GM12878 (cell line): ENCODE measurements around the gene STX16. TPM values are rescaled to one million over a fixed set of nuclear protein-coding genes. Genes with fewer than 3 reads are reported as not detected.
"Not testable (repeated sequence)": the region's sequence is repeated elsewhere in the genome, so short reads cannot be mapped to it uniquely, and the experiment has no call there.

ENCODE experiments used
- ATAC-seq: fragments of 200-7000 bp; cut with Tn5 transposase; 3 replicates; pipeline ENCODE4 v1.9.1; 2020; ENCODE audit warnings: mild to moderate bottlenecking, moderate library complexity
- BruUV-seq: library from RNA; stranded (reverse); fragments of 400-500 nt; replicated peaks from 2 replicates; lab custom pipeline; 2021; lab: Mats Ljungman, UMichigan
- CTCF ChIA-PET: fragments of 300-600 bp; sonication (Branson Sonifier 250); formaldehyde crosslinking; extraction: SDS; loops from one replicate; lab custom pipeline; 2021; ENCODE audit warnings: inconsistent platforms; lab: Yijun Ruan, JAX
- POLR2A ChIA-PET: fragments of 350-600 bp; formaldehyde crosslinking; extraction: SDS; loops from one replicate; lab custom pipeline; 2021; ENCODE audit warnings: inconsistent platforms; lab: Charles Lee
- RAD21 ChIA-PET: fragments of 300-600 bp; sonication (Branson Sonifier 250); formaldehyde crosslinking; loops from one replicate; lab custom pipeline; 2023; ENCODE audit warnings: antibody characterized with exemption; ENCODE audit not compliant: unreplicated experiment; lab: Charles Lee
- SMC1A ChIA-PET: fragments of 300-600 bp; sonication (Branson Sonifier 250); formaldehyde crosslinking; loops from one replicate; lab custom pipeline; 2023; ENCODE audit not compliant: unreplicated experiment, uncharacterized antibody; lab: Charles Lee
- DNase-seq: peaks from one replicate; pipeline ENCODE4 v3.0.0-alpha.2; 2011; ENCODE audit warnings: low read depth, low spot score
- FAIRE-seq: peaks from 3 replicates; lab custom pipeline; 2011; peaks lifted over from hg19 to GRCh38; lab: Jason Lieb, UNC
- H2AFZ ChIP-seq: 2 replicates; pipeline ENCODE4 v1.6.0; 2011; ENCODE audit warnings: low read depth, low read length, control low read depth; ENCODE audit not compliant: control insufficient read depth
- H3K27ac ChIP-seq: 2 replicates; pipeline ENCODE4 v1.5.1; 2011; ENCODE audit warnings: control low read depth; ENCODE audit not compliant: control insufficient read depth, insufficient read depth
- H3K27me3 ChIP-seq, 2 experiments: replicated peaks in 1 of 2; 2 replicates each; pipeline versions ENCODE4 v1.6.0 to v1.6.1; 2011; ENCODE audit warnings: low read length in 1 of 2; ENCODE audit not compliant: control insufficient read depth in 2 of 2, insufficient read depth in 2 of 2
- H3K36me3 ChIP-seq, 2 experiments: 2 replicates each; pipeline ENCODE4 v1.5.1; 2011; ENCODE audit warnings: low read length in 1 of 2; ENCODE audit not compliant: control insufficient read depth in 2 of 2, insufficient read depth in 2 of 2
- H3K4me1 ChIP-seq: 2 replicates; pipeline ENCODE4 v1.6.1; 2011; ENCODE audit warnings: mild to moderate bottlenecking, low read length, moderate library complexity, mixed read lengths; ENCODE audit not compliant: control insufficient read depth, insufficient read depth
- H3K4me2 ChIP-seq: 2 replicates; pipeline ENCODE4 v1.6.0; 2011; ENCODE audit warnings: control low read depth; ENCODE audit not compliant: control insufficient read depth, insufficient read depth
- H3K4me3 ChIP-seq: fragments of 200-600 bp; sonication (generic); 2 replicates; pipeline ENCODE4 v1.5.1; 2016
- H3K79me2 ChIP-seq: 2 replicates; pipeline ENCODE4 v1.6.0; 2011; ENCODE audit warnings: low read length; ENCODE audit not compliant: control insufficient read depth, insufficient read depth
- H3K9ac ChIP-seq: 2 replicates; pipeline ENCODE4 v1.8.0; 2011; ENCODE audit warnings: low read length, control low read depth, mixed read lengths; ENCODE audit not compliant: control insufficient read depth, insufficient read depth
- H3K9me3 ChIP-seq: replicated peaks from 3 replicates; pipeline ENCODE4 v1.5.1; 2011; ENCODE audit warnings: mild to moderate bottlenecking, low read length; ENCODE audit not compliant: control insufficient read depth, insufficient read depth
- H4K20me1 ChIP-seq: 2 replicates; pipeline ENCODE4 v1.6.0; 2011; ENCODE audit not compliant: control insufficient read depth, insufficient read depth
- ATF7 ChIP-seq: fragments of 450-650 bp; IDR thresholded peaks from 2 replicates; pipeline ENCODE4 v1.6.1; 2016; ENCODE audit warnings: low read depth, mild to moderate bottlenecking
- HSF1 ChIP-seq: fragments of 150-350 bp; IDR thresholded peaks from 2 replicates; pipeline ENCODE4 v1.6.1; 2014; ENCODE audit warnings: mild to moderate bottlenecking, low read depth, low read length
- JUNB ChIP-seq: IDR thresholded peaks from 2 replicates; pipeline ENCODE4 v1.6.1; 2016; ENCODE audit warnings: antibody characterized with exemption, mild to moderate bottlenecking
- KLF5 ChIP-seq: fragments of 450-650 bp; IDR thresholded peaks from 2 replicates; pipeline ENCODE4 v1.6.1; 2014; ENCODE audit warnings: mild to moderate bottlenecking; ENCODE audit not compliant: partially characterized antibody
- SMARCA5 ChIP-seq: fragments of 450-650 bp; IDR thresholded peaks from 2 replicates; pipeline ENCODE4 v1.6.1; 2017; ENCODE audit warnings: mild to moderate bottlenecking
- WGBS: methylation state at CpG from one replicate; pipeline ENCODE4 v1.1.6; 2016; ENCODE audit warnings: low lambda C conversion rate; ENCODE audit not compliant: insufficient replicate concordance, insufficient coverage; ENCODE audit errors: missing lambda C conversion rate; 5-methylcytosine and 5-hydroxymethylcytosine counted together
- in situ Hi-C: fragments of 300-500 bp; cut with MboI; formaldehyde crosslinking; loops from 9 replicates; pipeline ENCODE4 v1.14.3; 2018; ENCODE audit warnings: mixed read lengths
- intact Hi-C: fragments of 100-400 bp; cut with micrococcal nuclease; formaldehyde crosslinking; loops from one replicate; pipeline ENCODE4 v1.14.2; 2022; ENCODE audit not compliant: unreplicated experiment
- polyA plus RNA-seq, 11 experiments: library from polyadenylated mRNA; depleted of rRNA in 4 of 11; unstranded in 6 of 11; stranded (reverse) in 5 of 11; fragments of >200 nt; fragmentation: Nextera tagmentation in 4 of 11; fragmentation: Illumina TruSeq in 1 of 11; extraction: Ambion mirVana in 4 of 11; extraction: Trizol in 1 of 11; gene quantifications; 1 replicate in 1 of 11; 2 replicates in 10 of 11; pipeline versions ENCODE4 v1.2.1 to v1.2.3, GENCODE V29; 2011 to 2016; ENCODE audit warnings: inconsistent platforms in 2 of 11, missing spikeins in 2 of 11, low read depth in 1 of 11
- total RNA-seq, 4 experiments: library from RNA; depleted of rRNA in 3 of 4; stranded (reverse); fragments of >200 nt in 3 of 4; fragmentation: Illumina TruSeq in 1 of 4; extraction: Trizol in 1 of 4; gene quantifications; 2 replicates each; pipeline versions ENCODE4 v1.2.1 to v1.2.3, GENCODE V29; 2013 to 2021
- TF ChIP-seq, protein P1 (sequence below): fragments of 450-650 bp; conservative IDR thresholded peaks from 2 replicates; pipeline ENCODE4 v1.6.1; 2017; ENCODE audit warnings: mild to moderate bottlenecking, moderate library complexity

The STX16 gene
- total and polyA plus RNA-seq, 10 of the 15 experiments (the other 5 are each of a cell fraction or from before 2014, with no cell fraction given) = 6.3 to 68.4 (median 35.8) TPM

- ATAC-seq = no peak
- intact Hi-C loops = no loop called here
- 89% methylated on average over 8 of the region's 12 CpGs for WGBS
- in situ Hi-C loops = loop anchor here (25.0 kb wide), 1 partner anchor 186 kb away; no protein-coding TSS in a partner anchor
- Histone ChIP-seq H3K9me3 (no peaks in the 10 kb centered on the region), H2AFZ (no peak overlapping the region), H3K79me2 (peaks cover 21% of the 10 kb centered on the region), H3K27me3 (no peaks in the 10 kb centered on the region), H3K9ac (no peak overlapping the region), H4K20me1 (no peaks in the 10 kb centered on the region), H3K27ac (no peak overlapping the region), H3K4me3 (no peak overlapping the region), H3K4me1 (no peaks in the 10 kb centered on the region; the same call in 1 of the 2 replicates), H3K36me3 (no peaks in the 10 kb centered on the region), H3K4me2 (no peak overlapping the region)
- CTCF ChIA-PET = interaction anchor here (1.1 to 1.5 kb wide), 4 partner anchors 9 to 220 kb away, joined by 3 to 7 read pairs (median 4); no protein-coding TSS in a partner anchor
- no peak for TF ChIP-seq ATF7
- TF ChIP-seq HSF1 = no peak
- no peak for TF ChIP-seq JUNB
- TF ChIP-seq SMARCA5 = no peak
- TF ChIP-seq, protein P1, sequence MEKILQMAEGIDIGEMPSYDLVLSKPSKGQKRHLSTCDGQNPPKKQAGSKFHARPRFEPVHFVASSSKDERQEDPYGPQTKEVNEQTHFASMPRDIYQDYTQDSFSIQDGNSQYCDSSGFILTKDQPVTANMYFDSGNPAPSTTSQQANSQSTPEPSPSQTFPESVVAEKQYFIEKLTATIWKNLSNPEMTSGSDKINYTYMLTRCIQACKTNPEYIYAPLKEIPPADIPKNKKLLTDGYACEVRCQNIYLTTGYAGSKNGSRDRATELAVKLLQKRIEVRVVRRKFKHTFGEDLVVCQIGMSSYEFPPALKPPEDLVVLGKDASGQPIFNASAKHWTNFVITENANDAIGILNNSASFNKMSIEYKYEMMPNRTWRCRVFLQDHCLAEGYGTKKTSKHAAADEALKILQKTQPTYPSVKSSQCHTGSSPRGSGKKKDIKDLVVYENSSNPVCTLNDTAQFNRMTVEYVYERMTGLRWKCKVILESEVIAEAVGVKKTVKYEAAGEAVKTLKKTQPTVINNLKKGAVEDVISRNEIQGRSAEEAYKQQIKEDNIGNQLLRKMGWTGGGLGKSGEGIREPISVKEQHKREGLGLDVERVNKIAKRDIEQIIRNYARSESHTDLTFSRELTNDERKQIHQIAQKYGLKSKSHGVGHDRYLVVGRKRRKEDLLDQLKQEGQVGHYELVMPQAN = no peak
- no peak for TF ChIP-seq KLF5
- POLR2A ChIA-PET = interaction anchor here (0.6 kb wide), 1 partner anchor 338 kb away, joined by 3 read pairs; no protein-coding TSS in a partner anchor
- RAD21 ChIA-PET = interaction anchor here (0.8 to 1.4 kb wide), 2 partner anchors 166 to 219 kb away, joined by 3 to 5 read pairs; no protein-coding TSS in a partner anchor
- no peak for DNase-seq
- no peak for FAIRE-seq
- no TSS peak for BruUV-seq
- SMC1A ChIA-PET = interaction anchor here (0.9 to 1.6 kb wide), 4 partner anchors 10 to 411 kb away, joined by 3 to 7 read pairs (median 4); no protein-coding TSS in a partner anchor
Observed at GRCh38 chr20:58647796-58648501, 3.1 kb upstream of the STX16 start.

DNA sequence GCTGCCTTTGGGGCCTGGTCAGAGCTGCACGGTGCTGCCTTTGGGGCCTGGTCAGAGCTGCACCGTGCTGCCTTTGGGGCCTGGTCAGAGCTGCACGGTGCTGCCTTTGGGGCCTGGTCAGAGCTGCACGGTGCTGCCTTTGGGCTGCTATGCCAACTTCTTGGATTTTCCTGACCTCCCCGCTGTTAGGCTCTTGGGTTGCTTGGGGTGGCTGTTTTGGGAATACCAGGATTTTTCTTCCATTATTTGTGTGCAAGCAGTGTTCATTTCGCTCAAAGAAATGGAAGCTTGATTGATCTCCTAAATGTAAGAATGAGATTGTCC lies 2.6 kb upstream of the STX16 start:
- intact Hi-C loops = not testable (repeated sequence)
- CTCF ChIA-PET = interaction anchor here (0.7 to 1.5 kb wide), 4 partner anchors 8 to 570 kb away, joined by 3 to 7 read pairs (median 4); no protein-coding TSS in a partner anchor
- in situ Hi-C loops = loop anchor here (25.0 kb wide), 1 partner anchor 186 kb away; no protein-coding TSS in a partner anchor

More for the DNA sequence above, 2.6 kb upstream of the STX16 start:
- H3K4me3 ChIP-seq, H2AFZ ChIP-seq, DNase-seq, H3K4me1 ChIP-seq, H3K9me3 ChIP-seq, H3K27ac ChIP-seq, FAIRE-seq, POLR2A ChIA-PET, ATAC-seq, H4K20me1 ChIP-seq, H3K4me2 ChIP-seq, BruUV-seq, H3K27me3 ChIP-seq, H3K9ac ChIP-seq, H3K36me3 ChIP-seq: not testable (repeated sequence)
- ChIA-PET RAD21 (interaction anchor here (1.4 kb wide), 1 partner anchor 167 kb away, joined by 5 read pairs; no protein-coding TSS in a partner anchor), SMC1A (interaction anchor here (0.9 to 1.3 kb wide), 2 partner anchors 10 to 18 kb away, joined by 4 to 7 read pairs; no protein-coding TSS in a partner anchor)
- H3K79me2 ChIP-seq = peaks cover 27% of the 10 kb centered on the region
- WGBS = 82% methylated on average over 4 of the region's 6 CpGs
